T1000 (cell line): ENCODE data around the gene RUBCN.
"Not testable (repeated sequence)": the region's sequence is repeated elsewhere in the genome, so short reads cannot be mapped to it uniquely, and the experiment has no call there.

ENCODE experiments used
- DNase-seq: peaks from one replicate; lab custom pipeline; 2025; ENCODE audit warnings: mixed read lengths; lab: John Stamatoyannopoulos, UW

Gene RUBCN

GRCh38 chr3:197657541-197658292 lies 79.0 kb downstream of the RUBCN start:
- not testable (repeated sequence) for DNase-seq

DNA sequence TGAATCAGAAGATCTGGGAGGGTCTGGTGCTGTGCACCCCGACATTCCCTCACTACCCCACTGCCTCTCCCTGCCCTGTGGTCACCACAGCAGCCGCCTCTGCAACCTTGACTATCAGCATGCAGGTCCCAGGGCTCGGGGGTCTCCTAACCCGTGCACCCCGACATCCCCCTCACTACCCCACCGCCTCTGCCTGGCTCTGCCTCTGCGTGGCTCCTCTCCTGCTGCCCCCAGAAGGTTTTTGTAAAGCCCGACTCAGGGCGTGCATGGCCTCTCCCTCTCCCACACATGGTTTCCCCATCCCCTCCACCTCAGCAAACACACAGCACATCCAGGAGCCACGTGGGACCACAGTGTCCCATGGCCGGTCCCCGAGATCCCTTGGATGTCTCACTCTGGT lies 79.7 kb downstream of the RUBCN start:
- DNase-seq, result not testable (repeated sequence)

DNA sequence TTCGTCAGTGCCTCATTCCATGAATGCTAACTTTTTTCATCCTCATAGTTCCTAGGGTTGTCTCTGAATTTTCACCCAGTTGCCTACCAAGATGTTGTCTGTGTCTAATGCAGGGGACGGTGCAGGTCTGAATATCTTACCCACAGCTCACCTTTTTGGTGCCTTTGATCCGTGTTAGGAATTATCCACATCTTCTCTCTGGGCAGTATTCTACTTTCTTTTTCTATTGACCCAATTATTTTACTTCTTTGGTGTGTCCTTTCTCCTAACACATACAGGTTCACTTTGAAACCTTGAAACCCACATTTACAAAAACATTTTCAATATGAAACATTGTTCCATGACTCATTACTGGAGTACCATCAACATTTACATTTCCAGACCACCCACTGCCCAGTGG lies 80.6 kb downstream of the RUBCN start:
- not testable (repeated sequence) for DNase-seq

DNA sequence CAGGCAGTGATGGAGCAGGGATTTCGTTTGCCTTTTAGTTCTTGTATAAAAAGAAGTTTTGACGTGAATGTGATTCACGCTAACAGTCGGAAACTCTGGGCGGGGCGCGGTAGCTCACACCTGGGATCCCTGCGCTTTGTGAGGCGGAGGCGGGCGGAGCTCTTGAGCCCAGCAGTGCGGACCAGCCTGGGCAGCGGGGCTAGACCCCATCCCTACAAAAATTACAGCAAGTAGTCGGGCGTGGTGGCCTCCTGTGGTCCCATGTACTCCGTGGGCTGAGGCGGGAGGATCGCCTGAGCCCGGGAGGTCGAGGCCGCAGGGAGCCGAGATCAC lies 81.7 kb downstream of the RUBCN start:
- DNase-seq, result not testable (repeated sequence)

GRCh38 chr3:197654090-197654997 lies 82.4 kb downstream of the RUBCN start:
- DNase-seq, result not testable (repeated sequence)

DNA sequence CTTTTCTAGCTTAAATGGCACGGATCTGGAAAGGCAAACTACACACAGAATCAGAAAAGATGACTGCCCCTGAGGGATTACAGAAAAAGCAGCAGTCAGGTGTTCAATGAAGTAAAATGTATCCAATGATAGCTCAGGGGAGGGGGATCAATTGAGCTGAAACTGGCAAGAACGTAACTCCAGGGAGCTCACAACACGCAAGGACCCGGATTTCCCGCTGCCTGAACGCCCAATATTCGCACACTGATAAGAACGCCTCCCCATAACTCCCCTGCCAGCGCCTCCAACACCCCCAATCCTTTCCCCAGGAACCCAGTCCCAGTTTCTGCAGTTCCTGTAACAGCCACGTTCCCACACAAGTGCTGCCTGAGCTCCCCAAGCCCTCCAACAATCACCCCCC lies 83.8 kb downstream of the RUBCN start:
- DNase-seq, result not testable (repeated sequence)

DNA sequence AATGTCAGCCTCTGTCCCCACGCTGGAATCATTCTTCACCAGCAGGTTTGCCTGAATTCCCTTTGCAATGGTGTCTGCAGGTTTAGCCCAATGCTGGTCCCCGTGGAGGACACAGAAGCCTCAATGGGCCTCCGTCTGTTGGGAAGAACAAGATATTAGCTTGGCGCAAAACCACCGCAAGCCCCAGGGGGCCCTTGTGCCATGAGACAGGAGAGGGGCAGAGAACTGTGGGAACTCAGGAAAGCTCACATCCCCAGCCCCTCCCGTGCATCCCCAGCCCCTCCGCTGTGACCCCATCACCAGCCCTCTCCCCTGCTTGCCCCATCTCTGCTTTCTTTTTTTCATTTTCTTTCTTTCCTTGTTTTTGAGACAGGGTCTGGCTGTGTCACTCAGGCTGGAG lies 89.1 kb downstream of the RUBCN start:
- not testable (repeated sequence) for DNase-seq

GRCh38 chr3:197647191-197647590 lies 89.5 kb downstream of the RUBCN start:
- not testable (repeated sequence) for DNase-seq

DNA sequence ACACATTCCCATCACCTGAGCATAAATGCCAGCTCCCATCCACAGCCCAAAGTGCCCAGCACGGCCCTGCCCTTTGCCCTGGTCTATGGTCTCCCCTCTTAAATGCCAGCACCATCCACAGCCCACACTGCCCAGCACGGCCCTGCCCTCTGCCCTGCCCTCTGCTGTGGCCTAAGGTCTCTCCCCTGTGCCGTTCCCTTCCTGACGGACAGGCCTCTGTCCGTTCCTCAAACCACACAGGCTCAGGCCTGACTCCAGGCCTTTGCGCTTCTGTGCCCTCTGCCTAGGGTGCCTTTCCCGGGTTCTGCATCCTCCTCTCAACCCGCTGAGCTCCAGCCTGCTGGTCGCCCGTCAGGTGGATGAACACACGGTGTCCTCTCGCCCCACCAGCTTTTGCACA lies 90.4 kb downstream of the RUBCN start:
- DNase-seq, result not testable (repeated sequence)

DNA sequence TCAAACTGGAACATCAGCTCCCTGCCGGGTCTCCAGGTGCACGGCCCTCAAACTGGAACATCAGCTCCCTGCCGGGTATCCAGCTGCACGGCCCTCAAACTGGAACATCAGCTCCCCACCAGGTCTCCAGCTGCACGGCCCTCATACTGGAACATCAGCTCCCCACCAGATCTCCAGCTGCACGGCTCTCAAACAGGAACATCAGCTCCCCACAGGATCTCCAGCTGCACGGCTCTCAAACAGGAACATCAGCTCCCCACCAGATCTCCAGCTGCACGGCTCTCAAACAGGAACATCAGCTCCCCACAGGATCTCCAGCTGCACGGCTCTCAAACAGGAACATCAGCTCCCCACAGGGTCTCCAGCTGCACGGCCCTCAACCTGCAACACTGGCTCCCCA lies 99.1 kb downstream of the RUBCN start:
- not testable (repeated sequence) for DNase-seq

- DNase-seq, result not testable (repeated sequence)
Measured at GRCh38 chr3:197631989-197632388, 104.7 kb downstream of the RUBCN start.

DNA sequence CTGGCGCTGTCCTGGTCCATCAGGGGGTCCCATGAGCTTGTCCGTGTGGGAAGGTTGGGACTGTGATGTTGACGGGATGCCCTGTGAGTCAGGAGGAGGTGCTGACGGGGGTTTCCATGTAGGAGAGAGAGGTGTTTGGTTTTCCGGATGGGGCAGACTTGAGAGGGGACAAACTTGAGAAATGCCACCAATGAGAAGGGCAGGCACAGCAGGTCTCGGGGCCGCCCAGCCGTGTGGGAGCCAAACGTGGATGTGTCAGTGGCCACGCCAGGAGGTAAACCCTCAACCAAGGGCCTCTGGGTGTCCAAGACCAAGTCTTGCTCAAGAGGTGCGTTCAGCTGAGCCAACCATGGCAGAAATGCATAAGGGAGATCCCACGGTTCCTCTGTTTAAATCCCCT lies 105.9 kb downstream of the RUBCN start:
- not testable (repeated sequence) for DNase-seq

DNA sequence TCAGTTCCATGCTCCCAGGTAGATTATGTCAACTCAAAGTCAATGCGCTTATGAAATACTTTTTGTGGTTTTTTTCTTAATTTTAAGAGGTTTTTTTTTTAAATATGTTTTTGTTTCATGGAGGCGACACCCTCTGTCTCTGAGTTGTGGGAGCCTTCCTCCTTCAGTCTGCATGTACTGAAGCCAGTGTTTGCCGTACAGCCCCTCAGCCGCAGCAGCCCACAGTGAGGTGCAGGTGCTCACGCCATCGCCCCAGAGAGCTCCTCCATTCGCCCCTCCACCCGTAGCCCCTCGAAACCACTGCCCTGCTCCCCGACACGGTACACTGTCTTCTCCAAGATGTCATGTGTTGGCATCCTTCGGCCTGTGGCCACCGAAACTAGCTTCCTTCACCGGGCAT lies 107.4 kb downstream of the RUBCN start:
- DNase-seq, result not testable (repeated sequence)

DNA sequence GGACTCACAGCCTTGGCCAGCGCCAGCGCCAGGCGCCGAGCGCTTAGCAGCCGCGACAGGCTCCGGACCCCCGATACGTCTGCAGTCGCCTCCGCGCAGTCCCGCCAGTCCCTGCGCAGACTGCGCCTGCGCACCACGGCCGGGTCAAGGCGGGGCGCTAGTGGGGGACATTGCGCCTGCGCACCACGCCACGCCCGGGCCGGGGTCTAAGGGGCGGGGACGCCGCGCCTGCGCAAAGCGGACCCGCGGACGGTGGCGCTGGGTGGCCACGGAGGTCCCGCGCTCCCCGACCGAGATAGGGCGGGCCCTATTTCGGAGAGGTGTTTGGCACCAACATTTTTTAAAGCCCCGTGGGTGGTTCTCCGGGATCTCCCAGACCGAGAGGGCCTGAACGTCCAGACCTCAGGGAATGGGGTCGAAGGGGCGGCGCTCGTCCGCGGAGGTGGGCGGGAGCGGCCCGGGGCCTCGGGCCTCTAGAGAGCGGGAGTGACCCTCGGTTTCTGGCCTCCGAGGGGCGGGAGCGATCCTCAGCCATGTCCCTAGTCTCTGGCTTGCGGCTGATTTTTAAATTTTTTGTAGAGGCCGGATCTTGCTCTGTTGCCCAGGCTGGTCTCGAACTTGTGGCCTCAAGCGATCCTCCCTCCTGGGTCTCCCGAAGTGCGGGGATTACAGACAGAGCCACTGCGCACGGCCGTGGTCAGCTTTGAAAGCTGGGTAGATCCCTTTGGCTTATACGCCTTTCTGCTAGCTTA lies 108.8 kb downstream of the RUBCN start:
- DNase-seq, result not testable (repeated sequence)

DNA sequence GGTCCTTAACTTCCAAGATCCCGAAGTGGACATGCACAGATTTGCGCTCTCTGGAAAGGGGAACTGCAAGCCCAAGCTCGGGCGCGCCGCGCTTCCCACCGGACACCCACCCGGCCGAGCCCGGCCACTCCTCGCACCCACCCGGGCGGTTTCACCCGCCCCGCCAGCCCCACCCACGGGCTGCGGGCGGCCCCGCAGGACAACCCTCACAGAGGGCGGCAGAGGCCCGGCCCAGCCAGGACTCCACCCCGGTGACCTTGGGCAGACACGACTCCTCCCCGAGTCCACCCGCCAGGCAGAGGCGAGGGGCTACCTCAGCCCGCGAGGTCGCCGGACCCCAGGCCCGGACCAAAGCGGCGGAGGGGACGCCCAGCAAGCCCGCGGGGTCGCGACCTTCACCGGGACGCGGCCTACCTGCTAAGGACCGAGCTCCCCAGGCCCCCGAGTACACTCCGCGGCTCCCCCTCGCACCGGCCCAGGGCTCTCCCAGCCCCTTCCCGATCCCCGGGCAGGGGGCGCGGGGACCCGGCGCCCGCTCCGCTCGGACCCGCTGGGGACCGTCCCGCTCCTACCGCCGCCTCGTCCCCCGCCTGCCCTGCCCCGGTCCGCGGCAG lies 109.4 kb downstream of the RUBCN start:
- not testable (repeated sequence) for DNase-seq

GRCh38 chr3:197626404-197627157 lies 110.1 kb downstream of the RUBCN start:
- not testable (repeated sequence) for DNase-seq

- not testable (repeated sequence) for DNase-seq
Measured at GRCh38 chr3:197621478-197621877, 115.2 kb downstream of the RUBCN start.
